Right cardiac atrium (tissue), 5 donors: ENCODE results near the gene OR5M3. TPM values are rescaled to one million over a fixed set of nuclear protein-coding genes. Genes with fewer than 3 reads are reported as not detected.
A peak's percentile ranks its signal among the peaks of the same experiment; 100 is the strongest.

ENCODE experiments used
- ATAC-seq, 2 donors: fragments of 200-7000 bp; cut with Tn5 transposase; one replicate each; pipeline versions ENCODE4 v1.8.0 to v1.9.1; 2020; ENCODE audit warnings: moderate library complexity in 2 of 2, mild to moderate bottlenecking in 1 of 2
- DNase-seq, 3 donors: peaks; one replicate each; pipeline ENCODE4 v3.0.0-alpha.2; 2020
- H3K27ac ChIP-seq: one replicate; pipeline ENCODE4 v1.5.1; 2013; ENCODE audit warnings: mild to moderate bottlenecking, low read length, control low read depth, moderate library complexity
- H3K27me3 ChIP-seq: one replicate; pipeline ENCODE4 v1.6.1; 2013; ENCODE audit not compliant: control insufficient read depth, insufficient read depth
- H3K4me1 ChIP-seq: one replicate; pipeline ENCODE4 v1.6.1; 2013; ENCODE audit warnings: low read length; ENCODE audit not compliant: control insufficient read depth, insufficient read depth
- H3K4me3 ChIP-seq: one replicate; pipeline ENCODE4 v1.5.1; 2013; ENCODE audit warnings: low read length, control low read depth
- H3K9me3 ChIP-seq: one replicate; pipeline ENCODE4 v1.6.1; 2013; ENCODE audit warnings: low read length; ENCODE audit not compliant: control insufficient read depth
- WGBS: extraction: QIAGEN DNeasy Blood & Tissue Kit; methylation state at CpG from one replicate; pipeline ENCODE4 v1.1.7; 2013; 5-methylcytosine and 5-hydroxymethylcytosine counted together
- intact Hi-C, 4 donors: fragments of 100-400 bp; cut with DNase I; formaldehyde crosslinking; loops; one replicate each; pipeline versions ENCODE4 v1.11.0 to v1.14.0; 2022 to 2023
- long read RNA-seq, 4 donors: library from polyadenylated mRNA; unstranded; transcript quantifications; one replicate each; pipeline ENCODE4 v2.0.0, GENCODE V29; 2020 to 2021
- polyA plus RNA-seq: library from polyadenylated mRNA; stranded (reverse); fragments of 200-250 nt; gene quantifications from one replicate; pipeline ENCODE4 v1.2.3, GENCODE V29; 2013
- total RNA-seq, 4 donors: library from RNA; stranded (reverse); fragmentation: NEBNext Ultra II Directional; extraction: Animal tissue kit (Norgen Biotek cat#: 25700); gene quantifications; one replicate each; pipeline ENCODE4 v1.2.1, GENCODE V29; 2021
- donor health status: healthy with polysubstance abuse.
- donor health status: DM: no; HTN: yes; CAD: no.
- donor health status: DM: no; HTN: no; CAD: no.
- donor health status: DM: no; HTN: yes; CAD: no; lungs with severe emphysema.
- donor health status: DM: yes; HTN: yes; CAD: no.

The OR5M3 gene
- not detected for total RNA-seq
- not detected for polyA plus RNA-seq
- long read RNA-seq, donor 1: 0 reads
- long read RNA-seq, donor 2: 0 reads
- long read RNA-seq, donor 3: 0 reads
- long read RNA-seq, donor 4: 0 reads

DNA sequence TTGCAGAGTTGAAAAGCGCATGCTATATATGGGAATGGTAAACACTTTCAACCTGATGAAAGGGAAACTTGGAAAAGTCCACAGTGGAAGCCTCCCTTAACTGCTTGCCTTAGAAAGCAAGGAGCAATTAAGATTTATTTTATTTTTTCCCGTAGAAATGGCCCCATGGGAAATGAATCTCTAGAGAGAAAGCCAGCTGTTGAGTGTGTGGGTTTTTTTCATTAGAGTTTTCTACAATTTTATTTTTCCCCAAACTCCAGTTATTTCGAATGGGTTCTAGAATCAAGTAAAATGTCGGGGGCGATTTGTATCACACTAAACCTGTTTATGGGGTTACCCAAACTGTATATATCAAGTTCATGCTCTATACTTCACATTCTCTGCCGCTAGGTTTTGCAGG, at the start of gene OR5M3:
TSS of gene OR5M3 (minus strand) at position 101 of the 400 bp plus-strand sequence. CDS start 2,855 bp downstream, outside the sequence.
- no peak within 1 kb of the TSS for H3K27ac ChIP-seq
- no peaks in the 10 kb centered on the region for H3K27me3 ChIP-seq
- no peaks in the 10 kb centered on the region for H3K9me3 ChIP-seq
- H3K4me3 ChIP-seq: no peak within 1 kb of the TSS
- WGBS: 82% methylated on average over 6 of the region's 6 CpGs
- no peak for ATAC-seq
- DNase-seq: no peak
- intact Hi-C loops: no loop called here
- H3K4me1 ChIP-seq: no peaks in the 10 kb centered on the region

- no peak for ATAC-seq
- 63% methylated on average over 5 of the region's 5 CpGs for WGBS
- Histone ChIP-seq H3K4me1 (no peaks in the 10 kb centered on the region), H3K9me3 (no peaks in the 10 kb centered on the region), H3K27ac (no peak overlapping the region), H3K4me3 (no peak overlapping the region), H3K27me3 (no peaks in the 10 kb centered on the region)
- intact Hi-C loops: no loop called here
- no peak for DNase-seq
These were observed 48.9 kb upstream of the OR5M3 start for GRCh38 chr11:56522008-56522407.

DNA sequence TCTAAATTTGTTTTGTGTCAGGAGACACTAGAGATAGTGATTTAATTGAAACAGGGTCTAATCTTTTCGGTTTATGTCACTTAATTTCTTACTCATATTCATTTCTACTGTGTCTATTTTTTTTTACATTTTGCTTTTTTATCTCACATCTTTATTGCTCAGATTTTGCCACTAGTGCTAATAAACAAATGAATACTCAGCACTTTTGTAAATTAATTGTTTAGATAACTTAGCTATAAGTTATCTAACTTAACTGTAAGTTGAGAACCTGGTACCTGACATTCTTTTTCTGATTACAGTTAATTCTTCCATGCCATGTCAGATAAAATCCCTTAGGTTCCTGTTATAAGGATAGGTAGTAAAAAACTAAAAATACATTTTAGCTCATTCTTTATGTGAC, 40.1 kb upstream of the OR5M3 start:
- no peaks in the 10 kb centered on the region for H3K27me3 ChIP-seq
- H3K9me3 ChIP-seq: no peaks in the 10 kb centered on the region
- no peak overlapping the region for H3K4me3 ChIP-seq
- H3K4me1 ChIP-seq: no peaks in the 10 kb centered on the region
- no peak overlapping the region for H3K27ac ChIP-seq
- ATAC-seq (no peak), DNase-seq (no peak)
- WGBS: 67% methylated on average over 1 of the region's 1 CpG
- intact Hi-C loops: no loop called here

DNA sequence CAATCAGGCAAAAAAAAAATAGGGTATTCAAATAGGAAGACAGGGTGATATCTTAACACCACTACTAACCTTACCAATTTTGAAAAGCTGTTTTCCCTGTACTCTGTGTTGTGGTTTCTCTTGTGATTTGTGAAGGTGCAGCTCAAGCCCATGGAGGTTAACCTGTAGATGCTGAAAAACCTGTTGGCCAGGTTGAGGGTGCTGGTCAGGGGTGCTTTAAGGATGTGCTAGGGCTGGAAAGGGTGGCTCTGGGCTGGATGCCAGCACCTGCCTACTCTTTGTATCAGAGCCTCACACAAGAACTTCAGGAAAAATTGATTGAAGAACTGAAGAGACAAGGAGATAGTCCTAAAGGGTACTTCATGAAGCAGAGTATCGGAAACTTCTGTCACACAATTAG, 36.3 kb upstream of the OR5M3 start:
- ATAC-seq (no peak), DNase-seq (no peak)
- H3K27ac ChIP-seq: no peak overlapping the region
- WGBS: 97% methylated on average over 1 of the region's 1 CpG
- no peaks in the 10 kb centered on the region for H3K27me3 ChIP-seq
- no peaks in the 10 kb centered on the region for H3K9me3 ChIP-seq
- H3K4me3 ChIP-seq: no peak overlapping the region
- no peaks in the 10 kb centered on the region for H3K4me1 ChIP-seq
- intact Hi-C loops: no loop called here

GRCh38 chr11:56497010-56497409, 23.9 kb upstream of the OR5M3 start:
- Histone ChIP-seq H3K4me3 (no peak overlapping the region), H3K27me3 (no peaks in the 10 kb centered on the region), H3K9me3 (no peaks in the 10 kb centered on the region), H3K4me1 (no peaks in the 10 kb centered on the region), H3K27ac (no peak overlapping the region)
- ATAC-seq (no peak), DNase-seq (peak in 1 of 3 donors; percentile 52)
- 95% methylated on average over 28 of the region's 28 CpGs for WGBS
- intact Hi-C loops: no loop called here

DNA sequence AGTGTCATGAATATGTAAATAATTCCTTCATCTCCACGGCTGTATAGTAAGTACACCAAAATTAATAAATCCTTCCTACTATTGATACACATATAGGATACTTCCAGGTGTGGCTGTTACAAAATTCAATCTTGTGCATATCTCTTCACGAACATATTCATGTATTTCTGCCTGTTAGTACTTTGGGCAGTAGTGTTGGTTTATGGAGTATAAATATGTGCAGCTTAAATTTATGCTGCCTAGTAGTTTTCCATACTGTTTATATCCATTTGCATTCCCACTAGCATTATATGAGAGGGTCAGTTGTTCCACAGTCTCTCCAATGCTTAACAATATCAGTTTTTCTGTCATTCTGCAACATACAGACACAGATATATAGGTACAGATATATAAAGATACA, 22.0 kb upstream of the OR5M3 start:
- ATAC-seq (no peak), DNase-seq (no peak)
- Histone ChIP-seq H3K4me1 (no peaks in the 10 kb centered on the region), H3K4me3 (no peak overlapping the region), H3K27ac (no peak overlapping the region), H3K27me3 (no peaks in the 10 kb centered on the region), H3K9me3 (no peaks in the 10 kb centered on the region)
- WGBS: 73% methylated on average over 2 of the region's 2 CpGs
- intact Hi-C loops: no loop called here

GRCh38 chr11:56491270-56491669, 18.1 kb upstream of the OR5M3 start, which contains the start of gene OR5M8:
TSS of gene OR5M8 (minus strand) at chr11:56491370. CDS start at chr11:56491370, 0 bp downstream.
- Histone ChIP-seq H3K4me1 (no peaks in the 10 kb centered on the region), H3K4me3 (no peak within 1 kb of the TSS), H3K27ac (no peak within 1 kb of the TSS), H3K9me3 (no peaks in the 10 kb centered on the region), H3K27me3 (no peaks in the 10 kb centered on the region)
- ATAC-seq (no peak), DNase-seq (no peak)
- WGBS: 75% methylated on average over 7 of the region's 7 CpGs
- intact Hi-C loops: no loop called here

GRCh38 chr11:56486801-56487200, 13.6 kb upstream of the OR5M3 start:
- no peak for DNase-seq
- Histone ChIP-seq H3K27me3 (no peaks in the 10 kb centered on the region), H3K9me3 (no peaks in the 10 kb centered on the region), H3K4me1 (no peaks in the 10 kb centered on the region), H3K27ac (no peak overlapping the region), H3K4me3 (no peak overlapping the region)
- intact Hi-C loops: no loop called here
- ATAC-seq: no peak
- 45% methylated on average over 3 of the region's 3 CpGs for WGBS

DNA sequence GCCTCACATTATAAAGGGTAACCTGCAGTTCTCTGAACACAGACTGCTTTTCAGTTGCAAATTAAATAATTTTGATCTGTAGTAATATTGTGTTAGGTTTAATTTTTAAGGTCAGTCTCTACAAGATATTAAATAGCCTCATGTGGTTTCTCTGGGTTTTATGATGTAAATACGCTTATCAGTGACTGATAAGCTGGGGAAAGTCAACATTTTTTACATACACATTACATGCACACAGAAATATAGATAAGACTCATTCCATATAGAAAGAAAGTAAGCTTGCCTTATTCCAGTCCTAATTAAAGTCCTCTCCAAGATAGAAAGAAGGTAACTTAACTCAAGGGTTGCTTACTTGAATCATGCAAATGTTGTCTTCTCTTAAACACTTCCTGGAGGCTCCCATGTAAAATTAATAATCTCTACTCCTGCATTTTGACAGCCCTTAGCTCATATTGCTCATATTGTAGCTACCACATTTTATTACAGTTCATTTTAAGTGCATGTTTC, 1.6 kb upstream of the OR5M3 start:
- H3K27ac ChIP-seq: no peak overlapping the region
- DNase-seq: no peak

DNA sequence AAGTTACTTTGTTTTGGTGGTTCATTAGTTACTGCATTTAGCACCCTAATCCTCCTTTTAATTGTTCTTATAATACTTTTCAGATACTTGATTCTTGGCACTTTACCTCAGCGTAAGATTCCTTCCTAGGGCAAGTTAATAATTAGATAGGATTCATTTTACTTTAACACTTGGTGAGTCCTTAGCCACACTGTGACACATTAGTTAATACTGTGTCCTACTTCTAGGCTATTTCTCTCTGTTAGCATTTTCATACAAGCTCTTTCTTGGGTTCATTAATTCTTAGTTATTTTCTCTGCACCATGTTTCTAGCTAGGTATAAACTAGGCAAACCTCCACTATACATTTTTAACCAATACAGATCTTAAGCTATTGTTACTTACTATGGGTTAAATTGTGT, 16.1 kb downstream of the OR5M3 start:
- intact Hi-C loops: no loop called here
- 86% methylated on average over 1 of the region's 1 CpG for WGBS
- no peak overlapping the region for H3K27ac ChIP-seq

More for the DNA sequence above, 1.6 kb upstream of the OR5M3 start:
- Histone ChIP-seq H3K4me1 (no peaks in the 10 kb centered on the region), H3K4me3 (no peak overlapping the region), H3K27me3 (no peaks in the 10 kb centered on the region), H3K9me3 (no peaks in the 10 kb centered on the region)
- 51% methylated on average over 1 of the region's 1 CpG for WGBS
- intact Hi-C loops: no loop called here
- ATAC-seq: no peak

DNA sequence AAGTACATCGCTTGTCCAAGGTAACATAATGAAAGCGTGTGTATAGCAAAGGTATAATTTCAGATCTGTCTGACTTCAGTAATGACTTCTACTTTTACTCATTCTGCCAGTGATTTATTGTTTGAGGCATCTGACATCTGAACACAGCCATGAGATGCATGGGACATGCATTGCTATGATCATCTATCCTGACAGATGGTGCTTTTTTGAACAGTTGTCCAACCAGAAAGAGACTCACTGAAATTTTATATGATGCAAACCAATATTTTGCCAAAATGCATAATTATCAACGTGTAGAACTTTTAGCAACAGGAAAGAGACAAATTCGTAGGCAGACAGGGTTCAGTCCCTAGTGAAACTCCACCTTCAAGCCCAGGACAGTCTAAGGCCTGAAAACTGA, 19.6 kb downstream of the OR5M3 start:
- Histone ChIP-seq H3K27me3 (no peaks in the 10 kb centered on the region), H3K4me1 (no peaks in the 10 kb centered on the region), H3K27ac (no peak overlapping the region), H3K4me3 (no peak overlapping the region), H3K9me3 (no peaks in the 10 kb centered on the region)
- WGBS: 60% methylated on average over 4 of the region's 4 CpGs
- DNase-seq (no peak), ATAC-seq (no peak)
- intact Hi-C loops: no loop called here

More for the DNA sequence above, 16.1 kb downstream of the OR5M3 start:
- ATAC-seq: no peak
- Histone ChIP-seq H3K9me3 (no peaks in the 10 kb centered on the region), H3K4me1 (no peaks in the 10 kb centered on the region), H3K27me3 (no peaks in the 10 kb centered on the region), H3K4me3 (no peak overlapping the region)
- DNase-seq: no peak
